ENCODE data around the gene GNB2.

GRCh38 chr7:100696123-100696521 lies 22.6 kb downstream of the GNB2 start:
- no peak for TF ChIP-seq POLR2A (IDR thresholded peaks at IDR 0.05; ENCODE audit: low read depth)
- TF ChIP-seq CTCF (IDR thresholded peaks at IDR 0.05) = no peak
